K562 (cell line): ENCODE data around the gene KRTAP4-8. TPM values are rescaled to one million over a fixed set of nuclear protein-coding genes. Genes with fewer than 3 reads are reported as not detected.
A peak's percentile ranks its signal among the peaks of the same experiment; 100 is the strongest.

Source experiments
- ARID4B ChIP-seq: sonication (generic); formaldehyde crosslinking; IDR thresholded peaks from 2 replicates; pipeline ENCODE4 v1.8.0; 2022; ENCODE audit warnings: mild to moderate bottlenecking, missing genetic modification reagents
- CUX1 ChIP-seq: fragments of 200-800 bp; sonication (Bioruptor generic); IDR thresholded peaks from 2 replicates; pipeline ENCODE4 v1.6.1; 2016; ENCODE audit warnings: missing genetic modification characterization, missing compliant biosample characterization
- CXXC5 ChIP-seq: fragments of 250-450 bp; sonication (Bioruptor Pico); IDR thresholded peaks from 2 replicates; pipeline ENCODE4 v1.8.0; 2022; ENCODE audit warnings: inconsistent platforms, mild to moderate bottlenecking, moderate library complexity
- FOXM1 ChIP-seq, 2 experiments: fragments of 450-650 bp in 1 of 2; sonication (generic) in 1 of 2; formaldehyde crosslinking in 1 of 2; IDR thresholded peaks; 2 replicates each; pipeline versions ENCODE4 v1.6.1 to v1.9.0; 2017 to 2022; ENCODE audit warnings: low read depth in 2 of 2, mild to moderate bottlenecking in 2 of 2, missing genetic modification reagents in 1 of 2, moderate library complexity in 1 of 2
- GATAD2A ChIP-seq: fragments of 450-650 bp; IDR thresholded peaks from 2 replicates; pipeline ENCODE4 v1.6.1; 2017
- GTF2A2 ChIP-seq: IDR thresholded peaks from 2 replicates; pipeline ENCODE4 v1.6.1; 2016; ENCODE audit warnings: mild to moderate bottlenecking, missing genetic modification characterization, missing compliant biosample characterization
- HLTF ChIP-seq: fragments of 450-650 bp; IDR thresholded peaks from 2 replicates; pipeline ENCODE4 v1.6.1; 2016
- IRF9 ChIP-seq: fragments of 450-650 bp; IDR thresholded peaks from 2 replicates; pipeline ENCODE4 v1.6.1; 2016; ENCODE audit warnings: missing biosample characterization, missing genetic modification characterization
- MCM2 ChIP-seq: fragments of 450-650 bp; IDR thresholded peaks from 2 replicates; pipeline ENCODE4 v1.6.1; 2017; ENCODE audit warnings: low read depth, mild to moderate bottlenecking
- NCOA2 ChIP-seq, 2 experiments: fragments of 450-650 bp; IDR thresholded peaks; 2 replicates each; pipeline ENCODE4 v1.6.1; 2018; ENCODE audit warnings: mild to moderate bottlenecking in 2 of 2, moderate library complexity in 1 of 2; ENCODE audit not compliant: partially characterized antibody in 2 of 2
- NR4A1 ChIP-seq, 2 experiments: fragments of 250-450 bp in 1 of 2; fragments of 450-650 bp in 1 of 2; sonication (Bioruptor Pico) in 1 of 2; IDR thresholded peaks; 2 replicates each; pipeline versions ENCODE4 v1.4.0 to v1.6.1; 2016 to 2020; ENCODE audit warnings: mild to moderate bottlenecking in 2 of 2, missing compliant biosample characterization in 1 of 2, missing genetic modification characterization in 1 of 2, moderate library complexity in 1 of 2
- RBBP5 ChIP-seq: fragments of 200-600 bp; sonication (generic); IDR thresholded peaks from 2 replicates; pipeline ENCODE4 v1.6.1; 2012; ENCODE audit warnings: borderline replicate concordance, mild to moderate bottlenecking, low read length, control low read depth, inconsistent platforms; ENCODE audit not compliant: insufficient read depth, poor library complexity, severe bottlenecking
- SMARCE1 ChIP-seq: fragments of 450-650 bp; IDR thresholded peaks from 2 replicates; pipeline ENCODE4 v1.7.1; 2016; ENCODE audit warnings: mild to moderate bottlenecking
- TAL1 ChIP-seq: fragments of 450-650 bp; IDR thresholded peaks from 2 replicates; pipeline ENCODE4 v1.6.1; 2016; ENCODE audit warnings: mild to moderate bottlenecking
- ZNF717 ChIP-seq: fragments of 250-450 bp; sonication (Bioruptor Pico); IDR thresholded peaks from 2 replicates; pipeline ENCODE4 v1.5.0; 2021
- polyA plus RNA-seq, 8 experiments: library from polyadenylated mRNA; depleted of rRNA in 4 of 8; stranded (reverse) in 5 of 8; unstranded in 3 of 8; fragments of >200 nt; fragmentation: Nextera tagmentation in 2 of 8; fragmentation: Illumina TruSeq in 1 of 8; extraction: Ambion mirVana in 2 of 8; extraction: Trizol in 1 of 8; gene quantifications; 2 replicates each; pipeline versions ENCODE4 v1.2.1 to v1.2.3, GENCODE V29; 2011 to 2014; ENCODE audit warnings: inconsistent platforms in 1 of 8, missing spikeins in 1 of 8
- total RNA-seq, 7 experiments: library from RNA; depleted of rRNA in 6 of 7; stranded (reverse); fragments of >200 nt in 6 of 7; fragmentation: Illumina TruSeq in 2 of 7; extraction: Trizol in 2 of 7; gene quantifications; 2 replicates each; pipeline versions ENCODE4 v1.2.1 to v1.2.3, GENCODE V29; 2011 to 2021; ENCODE audit warnings: low replicate concordance in 1 of 7

Gene KRTAP4-8
- total and polyA plus RNA-seq, 9 of the 15 experiments (the other 6 are each of a cell fraction or from before 2014, with no cell fraction given): not detected

GRCh38 chr17:41065829-41066624 is 31.9 kb downstream of the KRTAP4-8 start, which contains the start of gene KRTAP2-4 (continued):
- TF ChIP-seq ZNF717: no peak
- no peak for TF ChIP-seq ARID4B
- peak; percentile 27; the same call in 1 of the 2 replicates for TF ChIP-seq CXXC5 (CRISPR knock-in tag)
- no peak for TF ChIP-seq RBBP5
- TF ChIP-seq NR4A1 (CRISPR knock-in tag; IDR thresholded peaks at IDR 0.05): no peak
- TF ChIP-seq NR4A1 (tag; IDR thresholded peaks at IDR 0.05): 0 out of 2 replicates have a peak, but pooled peaks have one; percentile 66
- no peak for TF ChIP-seq HLTF
- peak; percentile 86; the same call in 1 of the 2 replicates for TF ChIP-seq SMARCE1
- TF ChIP-seq MCM2: no peak
- TF ChIP-seq CUX1 (CRISPR knock-in tag): no peak
- no peak for TF ChIP-seq FOXM1 (IDR thresholded peaks at IDR 0.05; ENCODE audit: low read depth)
- no peak for TF ChIP-seq FOXM1 (CRISPR knock-in tag; IDR thresholded peaks at IDR 0.05; ENCODE audit: low read depth)
- TF ChIP-seq GTF2A2 (tag): no peak
- TF ChIP-seq TAL1: peak; percentile 45; the same call in 1 of the 2 replicates
- TF ChIP-seq NCOA2 (IDR thresholded peaks at IDR 0.05; ENCODE audit: partially characterized antibody in 2 of 2): no peak
- TF ChIP-seq GATAD2A: no peak
- TF ChIP-seq IRF9: peak; percentile 75
